PFSK-1 (cell line): ENCODE measurements around the gene RASAL2.

Source experiments
- POLR2AphosphoS5 ChIP-seq: IDR thresholded peaks from 2 replicates; pipeline ENCODE4 v1.6.1; 2012; ENCODE audit warnings: low read depth, mild to moderate bottlenecking, control low read depth, low read length, moderate library complexity
- SIN3A ChIP-seq: IDR thresholded peaks from 2 replicates; pipeline ENCODE4 v1.6.1; 2012; ENCODE audit warnings: mild to moderate bottlenecking, low read length, moderate library complexity, borderline replicate concordance; ENCODE audit not compliant: insufficient read depth
- TAF1 ChIP-seq: IDR thresholded peaks from 2 replicates; pipeline ENCODE4 v1.6.1; 2012; ENCODE audit warnings: low read length, control low read depth, borderline replicate concordance; ENCODE audit not compliant: insufficient read depth
- TF ChIP-seq, protein P1 (sequence below), 2 experiments: IDR thresholded peaks; 2 replicates each; pipeline versions ENCODE4 v1.6.1 to v1.8.0; 2011 to 2012; ENCODE audit warnings: low read depth in 2 of 2, low read length in 2 of 2, control low read depth in 1 of 2, inconsistent platforms in 1 of 2, mild to moderate bottlenecking in 1 of 2, moderate library complexity in 1 of 2; ENCODE audit not compliant: insufficient read depth in 1 of 2

DNA sequence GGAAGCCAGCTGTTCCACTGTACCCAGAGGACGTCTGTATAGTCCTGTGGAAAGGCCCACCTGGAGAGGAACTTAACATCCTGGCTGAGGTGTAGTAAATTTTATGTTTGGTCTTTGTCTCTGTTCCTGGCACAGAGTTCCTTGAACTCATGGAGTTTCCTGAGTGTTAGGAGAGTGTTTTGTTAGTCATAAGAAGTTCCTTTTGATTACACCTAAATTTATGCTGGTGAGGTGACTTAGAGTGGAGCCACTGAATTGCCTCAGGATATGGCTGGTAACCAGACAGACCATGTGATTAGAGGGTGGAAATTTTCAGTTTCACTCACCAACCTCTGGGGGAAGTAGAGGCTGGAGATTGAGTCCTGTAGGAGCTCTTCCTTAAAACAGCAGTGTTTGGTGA is 57.9 kb downstream of the RASAL2 start:
- TF ChIP-seq POLR2AphosphoS5 (no peak), TAF1 (no peak), SIN3A (no peak)
- TF ChIP-seq, protein P1, sequence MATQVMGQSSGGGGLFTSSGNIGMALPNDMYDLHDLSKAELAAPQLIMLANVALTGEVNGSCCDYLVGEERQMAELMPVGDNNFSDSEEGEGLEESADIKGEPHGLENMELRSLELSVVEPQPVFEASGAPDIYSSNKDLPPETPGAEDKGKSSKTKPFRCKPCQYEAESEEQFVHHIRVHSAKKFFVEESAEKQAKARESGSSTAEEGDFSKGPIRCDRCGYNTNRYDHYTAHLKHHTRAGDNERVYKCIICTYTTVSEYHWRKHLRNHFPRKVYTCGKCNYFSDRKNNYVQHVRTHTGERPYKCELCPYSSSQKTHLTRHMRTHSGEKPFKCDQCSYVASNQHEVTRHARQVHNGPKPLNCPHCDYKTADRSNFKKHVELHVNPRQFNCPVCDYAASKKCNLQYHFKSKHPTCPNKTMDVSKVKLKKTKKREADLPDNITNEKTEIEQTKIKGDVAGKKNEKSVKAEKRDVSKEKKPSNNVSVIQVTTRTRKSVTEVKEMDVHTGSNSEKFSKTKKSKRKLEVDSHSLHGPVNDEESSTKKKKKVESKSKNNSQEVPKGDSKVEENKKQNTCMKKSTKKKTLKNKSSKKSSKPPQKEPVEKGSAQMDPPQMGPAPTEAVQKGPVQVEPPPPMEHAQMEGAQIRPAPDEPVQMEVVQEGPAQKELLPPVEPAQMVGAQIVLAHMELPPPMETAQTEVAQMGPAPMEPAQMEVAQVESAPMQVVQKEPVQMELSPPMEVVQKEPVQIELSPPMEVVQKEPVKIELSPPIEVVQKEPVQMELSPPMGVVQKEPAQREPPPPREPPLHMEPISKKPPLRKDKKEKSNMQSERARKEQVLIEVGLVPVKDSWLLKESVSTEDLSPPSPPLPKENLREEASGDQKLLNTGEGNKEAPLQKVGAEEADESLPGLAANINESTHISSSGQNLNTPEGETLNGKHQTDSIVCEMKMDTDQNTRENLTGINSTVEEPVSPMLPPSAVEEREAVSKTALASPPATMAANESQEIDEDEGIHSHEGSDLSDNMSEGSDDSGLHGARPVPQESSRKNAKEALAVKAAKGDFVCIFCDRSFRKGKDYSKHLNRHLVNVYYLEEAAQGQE (IDR thresholded peaks at IDR 0.05; ENCODE audit: insufficient read depth in 1 of 2, low read depth in 2 of 2, low read length in 2 of 2), result no peak
